NCI-H2107 treated with DMSO at 0.1 percent for 48 hours (cell line): ENCODE results near the gene GOLGA6A.
"Not testable (repeated sequence)": the region's sequence is repeated elsewhere in the genome, so short reads cannot be mapped to it uniquely, and the experiment has no call there.

Source experiments
- DNase-seq: peaks from one replicate; lab custom pipeline; 2025; ENCODE audit not compliant: unreplicated experiment; lab: John Stamatoyannopoulos, UW

GOLGA6A gene

GRCh38 chr15:74082450-74082849 lies at the start of gene GOLGA6A:
Gene GOLGA6A (minus strand): TSS chr15:74082550. CDS start chr15:74082509, 41 bp downstream.
- not testable (repeated sequence) for DNase-seq

GRCh38 chr15:74131628-74132413 lies 49.5 kb upstream of the GOLGA6A start:
- no peak for DNase-seq

- DNase-seq: no peak
These were observed 48.7 kb upstream of the GOLGA6A start for GRCh38 chr15:74130849-74131627.

- DNase-seq: no peak
These were observed 48.0 kb upstream of the GOLGA6A start, which contains the start of gene ISLR2 for GRCh38 chr15:74130155-74130848. Gene ISLR2 (plus strand): TSS chr15:74130586. CDS start chr15:74132755, 2,169 bp downstream.

GRCh38 chr15:74129586-74130154 lies 47.3 kb upstream of the GOLGA6A start:
- peak; percentile 41 for DNase-seq

GRCh38 chr15:74128785-74129585 lies 46.6 kb upstream of the GOLGA6A start:
- peak; percentile 30 for DNase-seq

- DNase-seq: no peak
These were observed 45.8 kb upstream of the GOLGA6A start for GRCh38 chr15:74127954-74128784.

GRCh38 chr15:74127255-74127953 lies 45.1 kb upstream of the GOLGA6A start:
- peak; percentile 77 for DNase-seq

- no peak for DNase-seq
These were observed 42.4 kb upstream of the GOLGA6A start for GRCh38 chr15:74124759-74125158.

GRCh38 chr15:74124196-74124595 lies 41.8 kb upstream of the GOLGA6A start:
- no peak for DNase-seq

GRCh38 chr15:74123658-74124057 lies 41.3 kb upstream of the GOLGA6A start:
- no peak for DNase-seq

GRCh38 chr15:74123131-74123429 lies 40.7 kb upstream of the GOLGA6A start:
- DNase-seq: no peak

- no peak for DNase-seq
These were observed 40.2 kb upstream of the GOLGA6A start for GRCh38 chr15:74122403-74123130.

GRCh38 chr15:74121858-74122257 lies 39.5 kb upstream of the GOLGA6A start:
- no peak for DNase-seq

GRCh38 chr15:74121039-74121438 lies 38.7 kb upstream of the GOLGA6A start:
- no peak for DNase-seq

- no peak for DNase-seq
These were observed 38.1 kb upstream of the GOLGA6A start for GRCh38 chr15:74120426-74120825.

GRCh38 chr15:74109713-74110112 lies 27.4 kb upstream of the GOLGA6A start:
- no peak for DNase-seq

GRCh38 chr15:74108611-74109010 lies 26.3 kb upstream of the GOLGA6A start:
- DNase-seq: not testable (repeated sequence)
